SHP77 treated with DMSO at 0.1 percent for 48 hours (cell line): Measurements from ENCODE around the gene DZIP1.
"Not testable (repeated sequence)": the region's sequence is repeated elsewhere in the genome, so short reads cannot be mapped to it uniquely, and the experiment has no call there.

Experiments used
- DNase-seq: peaks from one replicate; lab custom pipeline; 2025; lab: John Stamatoyannopoulos, UW

The DZIP1 gene

DNA sequence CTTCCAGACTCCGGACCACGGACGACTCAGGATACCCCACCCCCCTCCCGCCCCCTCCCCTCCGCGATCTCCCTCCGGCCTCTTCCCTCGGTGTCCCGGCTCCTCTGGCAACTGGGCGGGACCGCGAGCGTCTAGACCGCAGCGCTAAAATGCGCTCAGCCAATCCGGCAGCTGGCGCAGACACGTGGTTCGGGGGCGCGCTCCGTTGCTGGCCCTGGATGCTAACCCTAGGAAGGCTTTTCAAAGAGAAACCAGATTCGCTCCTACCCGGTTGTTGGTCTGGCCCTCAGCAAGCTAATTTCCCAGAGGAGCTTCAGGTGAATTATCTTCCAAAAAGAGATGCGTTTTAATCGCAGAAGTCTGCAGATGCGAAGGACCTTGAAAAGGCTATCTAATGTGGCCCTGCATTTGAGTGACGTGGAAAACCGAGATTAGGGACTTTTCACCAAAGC is at the start of gene DZIP1:
DZIP1 (minus strand) TSS at position 106 of the 452 bp plus-strand sequence. CDS start 2,677 bp downstream, outside the sequence.
- peak; percentile 94 for DNase-seq

DNA sequence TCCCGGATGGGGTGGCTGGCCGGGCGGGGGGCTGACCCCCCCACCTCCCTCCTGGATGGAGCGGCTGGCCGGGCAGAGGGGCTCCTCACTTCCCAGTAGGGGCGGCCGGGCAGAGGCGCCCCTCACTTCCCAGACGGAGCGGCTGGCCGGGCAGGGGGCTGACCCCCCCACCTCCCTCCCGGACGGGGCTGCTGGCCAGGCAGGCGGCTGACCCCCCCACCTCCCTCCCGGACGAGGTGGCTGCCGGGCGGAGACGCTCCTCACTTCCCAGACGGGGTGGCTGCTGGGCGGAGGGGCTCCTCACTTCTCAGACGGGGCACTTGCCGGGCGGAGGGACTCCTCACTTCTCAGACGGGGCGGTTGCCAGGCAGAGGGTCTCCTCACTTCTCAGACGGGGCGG is 46.5 kb upstream of the DZIP1 start:
- not testable (repeated sequence) for DNase-seq

GRCh38 chr13:95689582-95689926 is 45.0 kb upstream of the DZIP1 start:
- no peak for DNase-seq

DNA sequence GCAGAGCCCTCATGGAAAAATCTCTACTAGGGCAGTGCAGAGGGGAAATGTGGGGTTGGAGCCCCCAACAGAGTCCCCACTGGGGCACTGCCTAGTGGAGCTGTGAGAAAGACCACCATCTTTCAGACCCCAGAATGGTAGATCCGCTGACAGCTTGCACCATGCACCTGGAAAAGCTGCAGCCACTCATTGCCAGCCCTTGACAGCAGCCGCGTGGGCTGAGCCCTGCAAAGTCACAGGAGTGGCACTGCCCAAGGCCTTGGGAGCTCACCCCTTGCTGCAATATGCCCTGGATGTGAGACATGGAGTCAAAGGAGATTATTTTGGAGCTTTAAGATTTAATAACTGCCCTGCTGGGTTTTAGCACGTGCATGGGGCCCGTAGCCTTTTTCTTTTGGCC is 40.5 kb upstream of the DZIP1 start:
- DNase-seq = not testable (repeated sequence)

DNA sequence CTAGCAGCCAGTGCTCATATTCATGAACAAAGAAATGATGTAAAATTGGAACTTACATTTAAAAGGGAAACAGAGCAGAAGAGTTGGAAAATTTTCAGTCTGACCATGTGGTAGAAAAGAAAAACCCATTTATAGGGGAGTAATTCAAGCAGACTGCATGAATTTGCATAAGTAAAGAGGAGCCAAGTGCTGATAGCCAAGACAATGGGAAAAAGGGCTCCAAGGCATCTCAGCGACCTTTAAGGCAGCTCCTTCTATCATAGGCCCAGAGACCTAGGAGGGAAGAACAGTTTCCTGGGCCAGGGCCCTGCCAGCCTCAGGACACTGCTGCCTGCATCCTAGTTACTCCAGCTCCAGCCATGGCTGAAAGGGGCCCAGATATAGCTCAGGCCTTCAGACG is 39.9 kb upstream of the DZIP1 start:
- DNase-seq = no peak

GRCh38 chr13:95679722-95680121 is 35.2 kb upstream of the DZIP1 start:
- DNase-seq = no peak

DNA sequence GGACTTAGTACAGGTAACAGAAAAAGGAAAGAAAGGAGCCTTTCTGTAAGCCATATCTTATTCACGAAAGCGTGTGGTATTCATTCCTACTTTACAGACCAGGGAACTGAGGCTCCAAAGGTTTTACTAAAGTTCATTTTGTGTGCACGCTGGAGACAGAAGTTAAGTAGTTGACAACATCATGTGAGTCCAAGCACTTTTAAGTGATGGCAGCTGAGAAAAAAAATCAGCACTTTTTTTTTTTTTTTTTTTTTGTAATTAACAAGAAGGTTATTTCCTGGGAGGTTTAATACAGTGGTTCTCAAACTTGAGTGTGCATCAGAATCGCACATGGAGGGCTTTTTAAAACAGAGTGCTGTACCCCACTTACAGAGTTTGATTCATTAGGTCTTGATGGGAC is 34.5 kb upstream of the DZIP1 start:
- DNase-seq = no peak

GRCh38 chr13:95677564-95678266 is 33.2 kb upstream of the DZIP1 start:
- DNase-seq = no peak

GRCh38 chr13:95676762-95677563 is 32.5 kb upstream of the DZIP1 start, which contains the start of gene DNAJC3:
TSS of gene DNAJC3 (plus strand) at chr13:95677139. CDS start at chr13:95677256, 117 bp downstream.
- DNase-seq = peak; percentile 99

DNA sequence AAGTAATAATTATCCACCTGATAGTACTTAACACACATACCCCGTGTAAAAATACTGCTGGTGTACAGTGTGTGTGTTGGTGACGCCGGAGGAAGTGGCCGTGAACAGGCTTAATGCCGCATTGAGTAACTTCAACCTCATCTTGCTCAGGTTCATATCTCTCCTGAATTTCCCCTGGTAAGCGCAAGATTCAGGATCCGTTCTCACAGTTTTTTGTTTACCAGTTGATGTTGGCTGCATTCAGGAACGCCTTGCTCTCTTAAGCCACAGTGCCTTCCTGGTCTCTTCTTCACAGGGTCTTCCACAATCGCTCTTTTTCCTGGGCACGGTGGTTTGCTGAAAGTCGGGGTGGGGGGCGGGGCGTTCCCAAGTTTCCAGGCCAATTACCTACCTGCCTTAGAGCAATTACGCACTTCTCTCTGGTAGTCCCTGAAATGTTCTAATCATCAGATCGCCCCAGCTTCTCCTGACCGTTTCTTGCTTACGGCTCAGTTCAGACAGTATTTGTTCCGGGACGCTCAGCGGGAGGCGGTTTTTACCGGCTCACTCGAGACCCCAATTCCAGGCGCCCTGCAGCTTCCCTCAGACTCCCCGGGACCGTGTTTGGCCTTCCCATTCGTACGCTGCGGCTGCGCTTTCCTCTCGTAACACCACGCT is 31.7 kb upstream of the DZIP1 start:
- DNase-seq = peak; percentile 77

DNA sequence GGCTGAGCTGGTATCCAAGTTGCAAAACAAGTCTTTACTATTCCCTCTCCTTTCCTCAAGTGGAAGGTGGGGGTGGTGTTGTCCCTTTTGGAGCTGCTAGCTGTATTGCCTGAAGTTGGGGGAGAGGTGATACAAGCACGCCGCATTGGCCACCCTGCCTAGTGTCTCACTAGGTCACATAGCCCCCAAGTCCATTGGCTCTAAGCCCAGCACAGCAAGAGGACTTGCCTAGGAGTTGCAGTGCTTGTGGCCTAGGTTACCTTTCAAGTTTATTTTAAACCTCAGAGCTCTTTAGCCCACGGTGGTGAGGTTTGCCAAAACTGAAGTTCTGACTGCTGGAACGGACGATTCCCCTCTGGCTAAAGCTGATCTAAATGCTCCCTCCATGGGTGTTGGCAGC is 27.1 kb upstream of the DZIP1 start:
- no peak for DNase-seq

- DNase-seq = not testable (repeated sequence)
Observed at GRCh38 chr13:95667235-95667634, 22.7 kb upstream of the DZIP1 start.

GRCh38 chr13:95660981-95661581 is 16.6 kb upstream of the DZIP1 start:
- DNase-seq = peak; percentile 55

DNA sequence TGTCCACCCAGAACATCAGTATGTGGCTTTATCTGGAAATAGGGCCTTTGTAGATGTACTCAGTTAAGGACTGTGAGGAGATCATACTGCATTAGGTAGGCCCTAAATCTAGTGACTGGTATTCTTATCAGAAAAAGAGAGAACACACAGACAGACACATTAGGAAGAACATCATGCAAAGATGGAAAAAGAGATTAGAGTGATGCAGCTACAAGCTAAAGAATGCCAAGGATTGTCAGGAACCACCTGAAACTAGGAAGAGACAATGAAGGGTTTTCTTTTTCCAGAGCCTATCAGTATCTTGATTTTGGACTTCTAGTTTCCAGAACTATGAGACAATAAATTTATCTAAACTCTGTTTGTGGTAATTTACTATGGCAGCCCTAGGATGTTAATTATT is 15.0 kb upstream of the DZIP1 start:
- no peak for DNase-seq

- no peak for DNase-seq
Observed at GRCh38 chr13:95656386-95657015, 12.0 kb upstream of the DZIP1 start.

GRCh38 chr13:95652821-95653220 is 8.3 kb upstream of the DZIP1 start:
- no peak for DNase-seq

- DNase-seq = no peak
Observed at GRCh38 chr13:95652244-95652764, 7.8 kb upstream of the DZIP1 start.

DNA sequence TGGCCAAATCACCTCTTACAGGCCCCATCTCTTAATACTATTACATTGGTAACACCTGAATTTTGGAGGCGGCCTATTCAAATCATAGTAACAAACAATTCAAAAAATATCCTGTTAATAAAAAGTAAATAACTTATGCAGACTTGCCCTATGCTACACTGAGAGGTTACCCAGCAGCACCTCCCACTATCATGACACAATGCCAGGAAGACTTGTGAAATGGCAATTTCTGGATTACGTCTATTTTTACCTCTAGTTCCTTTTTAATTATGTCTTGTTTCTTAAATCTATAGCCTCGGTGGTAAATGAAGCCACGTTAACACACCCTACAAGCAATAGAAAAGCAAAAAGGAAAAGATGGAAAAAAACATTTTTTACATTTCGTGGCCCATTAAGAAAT is 6.2 kb upstream of the DZIP1 start:
- DNase-seq = no peak

GRCh38 chr13:95647321-95647720 is 2.8 kb upstream of the DZIP1 start:
- DNase-seq = no peak

- peak; percentile 63 for DNase-seq
Observed at GRCh38 chr13:95643936-95644598, 439 bp downstream of the DZIP1 start.

- peak; percentile 64 for DNase-seq
Observed at GRCh38 chr13:95643571-95643935, 953 bp downstream of the DZIP1 start.
